Measurements from ENCODE around the gene PITPNC1. TPM values are rescaled to one million over a fixed set of nuclear protein-coding genes. Genes with fewer than 3 reads are reported as not detected.
"Not testable (repeated sequence)": the region's sequence is repeated elsewhere in the genome, so short reads cannot be mapped to it uniquely, and the experiment has no call there.

Gene PITPNC1
- total and polyA plus RNA-seq, 2 of the 13 experiments (the other 11 are each of a cell fraction or from before 2014, with no cell fraction given) = 4.1 to 5.7 TPM

GRCh38 chr17:67727152-67728039, 350.3 kb downstream of the PITPNC1 start (continued):
- TF ChIP-seq YEATS4 (CRISPR knock-in tag; IDR thresholded peaks at IDR 0.05; ENCODE audit: borderline replicate concordance) (peak; percentile 68), SALL1 (CRISPR knock-in tag; IDR thresholded peaks at IDR 0.05) (peak; percentile 31; the same call in 1 of the 2 replicates), ZNF629 (CRISPR knock-in tag; conservative IDR thresholded peaks at IDR 0.05) (peak; percentile 49; the same call in 1 of the 2 replicates), ZFY (CRISPR knock-in tag; IDR thresholded peaks at IDR 0.05) (peak; percentile 11; the same call in 1 of the 2 replicates), PPARG (CRISPR knock-in tag; conservative IDR thresholded peaks at IDR 0.05) (0 out of 2 replicates have a peak, but pooled peaks have one; percentile 12), ZNF362 (CRISPR knock-in tag; IDR thresholded peaks at IDR 0.05; ENCODE audit: borderline replicate concordance) (peak; percentile 96), TEAD3 (CRISPR knock-in tag; optimal IDR thresholded peaks at IDR 0.05; ENCODE audit: borderline replicate concordance) (peak; percentile 56), ZNF883 (CRISPR knock-in tag; IDR thresholded peaks at IDR 0.05; ENCODE audit: not compliant biosample characterization) (peak; percentile 14), ZNF276 (CRISPR knock-in tag; IDR thresholded peaks at IDR 0.05; ENCODE audit: low read depth) (0 out of 2 replicates have a peak, but pooled peaks have one; percentile 58), ZXDC (CRISPR knock-in tag; IDR thresholded peaks at IDR 0.05) (0 out of 2 replicates have a peak, but pooled peaks have one; percentile 55), ZNF792 (CRISPR knock-in tag; IDR thresholded peaks at IDR 0.05) (0 out of 2 replicates have a peak, but pooled peaks have one; percentile 33), KDM2A (CRISPR knock-in tag; IDR thresholded peaks at IDR 0.05; ENCODE audit: borderline replicate concordance, low read depth) (peak; percentile 24; the same call in 1 of the 2 replicates), KDM5A (IDR thresholded peaks at IDR 0.05; ENCODE audit: borderline replicate concordance, low read length) (0 out of 2 replicates have a peak, but pooled peaks have one; percentile 30), FOXC1 (CRISPR knock-in tag; IDR thresholded peaks at IDR 0.05; ENCODE audit: borderline replicate concordance) (0 out of 2 replicates have a peak, but pooled peaks have one; percentile 41), ZNF607 (CRISPR knock-in tag; IDR thresholded peaks at IDR 0.05; ENCODE audit: borderline replicate concordance) (peak; percentile 58; the same call in 1 of the 2 replicates), ZSCAN5A (CRISPR knock-in tag; IDR thresholded peaks at IDR 0.05; ENCODE audit: borderline replicate concordance) (0 out of 2 replicates have a peak, but pooled peaks have one; percentile 48), SAP130 (CRISPR knock-in tag; IDR thresholded peaks at IDR 0.05; ENCODE audit: low read depth) (0 out of 2 replicates have a peak, but pooled peaks have one; percentile 55), SOX13 (CRISPR knock-in tag; conservative IDR thresholded peaks at IDR 0.05 in 1 of 2, IDR thresholded peaks at IDR 0.05 in 1 of 2) (peak in 1 of 2 experiments; percentile 28; a peak in 1 of 4 replicates), TCF12 (CRISPR knock-in tag; IDR thresholded peaks at IDR 0.05) (peak; percentile 63; the same call in 1 of the 2 replicates)
- not testable (repeated sequence) for TF ChIP-seq SOX13, TCF12 (IDR thresholded peaks at IDR 0.05)
